Skeletal muscle tissue (tissue), 4 donors: ENCODE measurements around the gene CPSF4L. TPM values are rescaled to one million over a fixed set of nuclear protein-coding genes. Genes with fewer than 3 reads are reported as not detected.
A peak's percentile ranks its signal among the peaks of the same experiment; 100 is the strongest.

Experiments used
- H3K27ac ChIP-seq: one replicate; pipeline ENCODE4 v1.7.0; 2013; ENCODE audit warnings: mild to moderate bottlenecking, low read depth, low read length, inconsistent platforms
- H3K27me3 ChIP-seq, 3 donors: one replicate each; pipeline ENCODE4 v1.7.0; 2013; ENCODE audit warnings: low read length in 3 of 3; ENCODE audit not compliant: control insufficient read depth in 3 of 3, insufficient read depth in 3 of 3
- H3K36me3 ChIP-seq, 3 donors: one replicate each; pipeline ENCODE4 v1.7.0; 2013; ENCODE audit warnings: low read length in 3 of 3; ENCODE audit not compliant: control insufficient read depth in 3 of 3, insufficient read depth in 3 of 3
- H3K4me1 ChIP-seq, 3 donors: one replicate each; pipeline ENCODE4 v1.7.0; 2013; ENCODE audit warnings: low read length in 3 of 3, mild to moderate bottlenecking in 3 of 3; ENCODE audit not compliant: control insufficient read depth in 3 of 3, insufficient read depth in 3 of 3
- H3K4me3 ChIP-seq, 3 donors: one replicate each; pipeline ENCODE4 v1.7.0; 2013; ENCODE audit warnings: low read length in 3 of 3
- H3K9ac ChIP-seq, 3 donors: one replicate each; pipeline ENCODE4 v1.7.0; 2013; ENCODE audit warnings: low read length in 3 of 3, mild to moderate bottlenecking in 3 of 3, moderate library complexity in 2 of 3, low read depth in 1 of 3
- H3K9me3 ChIP-seq, 3 donors: one replicate each; pipeline ENCODE4 v1.7.0; 2013; ENCODE audit warnings: low read length in 3 of 3; ENCODE audit not compliant: control insufficient read depth in 3 of 3
- total RNA-seq: library from RNA; depleted of rRNA; stranded (reverse); fragments of >200 nt; gene quantifications from one replicate; pipeline ENCODE4 v1.2.3, GENCODE V29; 2014
- donor health status: Osteomylitis.

CPSF4L gene
- total RNA-seq, 1 donor from 2014 or later = not detected

GRCh38 chr17:73290399-73291259, 28.9 kb upstream of the CPSF4L start:
- peak overlapping the region in 1 of 3 donors; percentile 61 for H3K9ac ChIP-seq
- H3K27me3 ChIP-seq = no peaks in the 10 kb centered on the region
- peaks cover 40 to 81% (median 73%) of the 10 kb centered on the region in 3 donors for H3K4me1 ChIP-seq
- no peak overlapping the region for H3K4me3 ChIP-seq
- H3K27ac ChIP-seq = peak overlapping the region; percentile 91
- H3K9me3 ChIP-seq = no peaks in the 10 kb centered on the region
- peaks cover 0 to 4% (median 3%) of the 10 kb centered on the region in 3 donors for H3K36me3 ChIP-seq

- Histone ChIP-seq H3K9me3 (no peaks in the 10 kb centered on the region), H3K9ac (no peak overlapping the region), H3K36me3 (peaks cover 5 to 11% (median 6%) of the 10 kb centered on the region in 3 donors), H3K27ac (peak overlapping the region; percentile 44), H3K4me1 (peaks cover 43 to 86% (median 80%) of the 10 kb centered on the region in 3 donors), H3K4me3 (no peak overlapping the region), H3K27me3 (no peaks in the 10 kb centered on the region)
Measured at GRCh38 chr17:73289549-73290254, 28.0 kb upstream of the CPSF4L start.

GRCh38 chr17:73288534-73289302, 27.0 kb upstream of the CPSF4L start:
- Histone ChIP-seq H3K9me3 (no peaks in the 10 kb centered on the region), H3K36me3 (peaks cover 5 to 11% (median 6%) of the 10 kb centered on the region in 3 donors), H3K9ac (peak overlapping the region in 1 of 3 donors; percentile 8), H3K4me3 (no peak overlapping the region), H3K27ac (no peak overlapping the region), H3K4me1 (peaks cover 43 to 81% (median 77%) of the 10 kb centered on the region in 3 donors), H3K27me3 (no peaks in the 10 kb centered on the region)

- H3K36me3 ChIP-seq = peaks cover 5 to 11% (median 6%) of the 10 kb centered on the region in 3 donors
- no peaks in the 10 kb centered on the region for H3K9me3 ChIP-seq
- H3K27me3 ChIP-seq = no peaks in the 10 kb centered on the region
- H3K4me1 ChIP-seq = peaks cover 34 to 63% (median 62%) of the 10 kb centered on the region in 3 donors
- no peak overlapping the region for H3K9ac ChIP-seq
- no peak overlapping the region for H3K4me3 ChIP-seq
- H3K27ac ChIP-seq = no peak overlapping the region
Measured at GRCh38 chr17:73286863-73287296, 25.2 kb upstream of the CPSF4L start.

GRCh38 chr17:73285916-73286862, 24.5 kb upstream of the CPSF4L start:
- Histone ChIP-seq H3K4me1 (peaks cover 27 to 56% (median 55%) of the 10 kb centered on the region in 3 donors), H3K4me3 (no peak overlapping the region), H3K9me3 (no peaks in the 10 kb centered on the region), H3K27me3 (no peaks in the 10 kb centered on the region), H3K27ac (no peak overlapping the region), H3K9ac (no peak overlapping the region), H3K36me3 (peaks cover 5 to 11% (median 6%) of the 10 kb centered on the region in 3 donors)

- Histone ChIP-seq H3K27me3 (no peaks in the 10 kb centered on the region), H3K4me3 (no peak overlapping the region), H3K36me3 (peaks cover 5 to 11% (median 6%) of the 10 kb centered on the region in 3 donors), H3K4me1 (peaks cover 20 to 50% (median 48%) of the 10 kb centered on the region in 3 donors), H3K27ac (no peak overlapping the region), H3K9me3 (no peaks in the 10 kb centered on the region), H3K9ac (no peak overlapping the region)
Measured at GRCh38 chr17:73285603-73285908, 23.9 kb upstream of the CPSF4L start.

GRCh38 chr17:73284906-73285602, 23.4 kb upstream of the CPSF4L start:
- H3K9ac ChIP-seq = peak overlapping the region in 1 of 3 donors; percentile 33

GRCh38 chr17:73284354-73284753, 22.7 kb upstream of the CPSF4L start:
- no peaks in the 10 kb centered on the region for H3K9me3 ChIP-seq
- H3K4me1 ChIP-seq = peaks cover 13 to 42% (median 40%) of the 10 kb centered on the region in 3 donors
- H3K36me3 ChIP-seq = peaks cover 5 to 11% (median 6%) of the 10 kb centered on the region in 3 donors
- peaks cover 0 to 6% (median 0%) of the 10 kb centered on the region in 3 donors for H3K27me3 ChIP-seq
- no peak overlapping the region for H3K27ac ChIP-seq
- H3K9ac ChIP-seq = no peak overlapping the region
- H3K4me3 ChIP-seq = no peak overlapping the region

More at GRCh38 chr17:73284906-73285602, 23.4 kb upstream of the CPSF4L start:
- H3K36me3 ChIP-seq = peaks cover 5 to 11% (median 6%) of the 10 kb centered on the region in 3 donors
- H3K27ac ChIP-seq = no peak overlapping the region
- no peaks in the 10 kb centered on the region for H3K9me3 ChIP-seq
- no peak overlapping the region for H3K4me3 ChIP-seq
- H3K27me3 ChIP-seq = peaks cover 0 to 2% (median 0%) of the 10 kb centered on the region in 3 donors
- H3K4me1 ChIP-seq = peaks cover 15 to 45% (median 43%) of the 10 kb centered on the region in 3 donors
